Parathyroid adenoma (tissue), 2 donors: ENCODE results near the gene RAB40C.
A peak's percentile ranks its signal among the peaks of the same experiment; 100 is the strongest.

ENCODE experiments used
- H2AFZ ChIP-seq: fragments of 300-600 bp; sonication (generic); one replicate; pipeline ENCODE4 v1.7.0; 2017; ENCODE audit warnings: antibody characterized with exemption, mild to moderate bottlenecking
- H3K27ac ChIP-seq: fragments of 300-600 bp; sonication (generic); one replicate; pipeline ENCODE4 v1.7.0; 2017
- H3K27me3 ChIP-seq: fragments of 300-600 bp; sonication (generic); one replicate; pipeline ENCODE4 v1.7.0; 2017; ENCODE audit warnings: low read length; ENCODE audit not compliant: control insufficient read depth, insufficient read depth
- H3K36me3 ChIP-seq: fragments of 300-600 bp; sonication (generic); one replicate; pipeline ENCODE4 v1.7.0; 2017; ENCODE audit warnings: low read length; ENCODE audit not compliant: control insufficient read depth, insufficient read depth
- H3K4me1 ChIP-seq: fragments of 300-600 bp; sonication (generic); one replicate; pipeline ENCODE4 v1.7.0; 2017; ENCODE audit warnings: control low read depth
- H3K4me2 ChIP-seq: fragments of 300-600 bp; sonication (generic); one replicate; pipeline ENCODE4 v1.7.0; 2017; ENCODE audit warnings: low read length
- H3K4me3 ChIP-seq: fragments of 300-600 bp; sonication (generic); one replicate; pipeline ENCODE4 v1.7.0; 2017; ENCODE audit warnings: low read depth, low read length
- H3K79me2 ChIP-seq: fragments of 300-600 bp; sonication (generic); one replicate; pipeline ENCODE4 v1.7.0; 2017; ENCODE audit warnings: control low read depth
- H3K9ac ChIP-seq: fragments of 300-600 bp; sonication (generic); one replicate; pipeline ENCODE4 v1.7.0; 2017; ENCODE audit warnings: mild to moderate bottlenecking
- H3K9me3 ChIP-seq: fragments of 300-600 bp; sonication (generic); one replicate; pipeline ENCODE4 v1.7.0; 2017; ENCODE audit warnings: low read length; ENCODE audit not compliant: control insufficient read depth
- TF ChIP-seq, protein P1 (sequence below): fragments of 300-600 bp; sonication (generic); IDR thresholded peaks from one replicate; pipeline ENCODE4 v1.7.0; 2017; ENCODE audit warnings: antibody characterized with exemption, mild to moderate bottlenecking
- donor health status: primary hyperparathyroidism.

RAB40C gene

DNA sequence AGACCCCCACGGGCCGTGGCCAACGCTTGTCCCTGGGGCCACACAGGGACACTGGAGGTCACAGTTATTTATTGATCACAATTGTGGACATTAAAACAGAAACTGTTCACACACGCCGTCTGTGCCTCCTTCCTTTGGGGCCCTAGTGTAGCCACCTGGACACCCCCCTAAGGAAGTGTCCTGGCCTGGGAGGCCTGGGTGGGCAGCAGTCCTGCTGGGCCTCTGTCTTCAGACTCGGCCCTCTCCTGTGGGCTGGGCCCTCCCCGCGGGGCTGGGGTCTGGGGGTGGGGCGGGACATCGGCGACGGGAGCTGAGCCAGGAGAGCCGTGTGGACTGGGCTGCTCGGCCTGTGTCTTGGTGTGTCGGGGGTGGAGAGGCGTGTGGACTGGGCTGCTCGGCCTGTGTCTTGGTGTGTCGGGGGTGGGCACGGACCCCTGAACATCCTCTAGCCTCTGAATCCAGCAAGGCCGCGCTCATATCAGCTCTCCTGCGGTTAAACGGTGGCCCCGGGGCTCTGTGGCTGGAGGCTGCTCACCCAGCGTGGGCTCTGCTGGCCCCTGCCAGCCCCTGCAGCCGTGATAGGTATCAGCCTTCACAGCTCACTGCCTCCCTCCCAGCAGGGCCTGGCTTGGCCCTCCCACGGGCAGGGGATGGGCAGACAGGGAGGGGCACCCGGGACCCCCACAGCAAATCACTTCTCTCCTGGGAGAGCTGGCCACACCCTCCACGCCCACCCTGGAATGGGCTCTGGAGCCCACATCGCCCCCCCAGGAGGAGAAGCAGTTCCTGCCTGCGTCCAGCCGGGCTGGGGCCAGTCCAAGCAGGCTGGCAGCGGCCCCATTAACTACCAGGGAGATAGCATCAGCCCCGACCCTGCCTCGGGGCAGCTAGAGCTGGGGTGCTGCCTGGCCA is 24.2 kb upstream of the RAB40C start:
- Histone ChIP-seq H3K9me3 (no peaks in the 10 kb centered on the region), H3K36me3 (no peaks in the 10 kb centered on the region), H3K4me3 (peak overlapping the region; percentile 54), H3K4me2 (peak overlapping the region; percentile 78), H3K79me2 (peaks cover 3% of the 10 kb centered on the region), H3K9ac (peak overlapping the region; percentile 63), H3K27ac (peak overlapping the region; percentile 95), H3K4me1 (peaks cover 45% of the 10 kb centered on the region), H2AFZ (peak overlapping the region; percentile 75), H3K27me3 (no peaks in the 10 kb centered on the region)
- TF ChIP-seq, protein P1, sequence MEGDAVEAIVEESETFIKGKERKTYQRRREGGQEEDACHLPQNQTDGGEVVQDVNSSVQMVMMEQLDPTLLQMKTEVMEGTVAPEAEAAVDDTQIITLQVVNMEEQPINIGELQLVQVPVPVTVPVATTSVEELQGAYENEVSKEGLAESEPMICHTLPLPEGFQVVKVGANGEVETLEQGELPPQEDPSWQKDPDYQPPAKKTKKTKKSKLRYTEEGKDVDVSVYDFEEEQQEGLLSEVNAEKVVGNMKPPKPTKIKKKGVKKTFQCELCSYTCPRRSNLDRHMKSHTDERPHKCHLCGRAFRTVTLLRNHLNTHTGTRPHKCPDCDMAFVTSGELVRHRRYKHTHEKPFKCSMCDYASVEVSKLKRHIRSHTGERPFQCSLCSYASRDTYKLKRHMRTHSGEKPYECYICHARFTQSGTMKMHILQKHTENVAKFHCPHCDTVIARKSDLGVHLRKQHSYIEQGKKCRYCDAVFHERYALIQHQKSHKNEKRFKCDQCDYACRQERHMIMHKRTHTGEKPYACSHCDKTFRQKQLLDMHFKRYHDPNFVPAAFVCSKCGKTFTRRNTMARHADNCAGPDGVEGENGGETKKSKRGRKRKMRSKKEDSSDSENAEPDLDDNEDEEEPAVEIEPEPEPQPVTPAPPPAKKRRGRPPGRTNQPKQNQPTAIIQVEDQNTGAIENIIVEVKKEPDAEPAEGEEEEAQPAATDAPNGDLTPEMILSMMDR, result no peak

DNA sequence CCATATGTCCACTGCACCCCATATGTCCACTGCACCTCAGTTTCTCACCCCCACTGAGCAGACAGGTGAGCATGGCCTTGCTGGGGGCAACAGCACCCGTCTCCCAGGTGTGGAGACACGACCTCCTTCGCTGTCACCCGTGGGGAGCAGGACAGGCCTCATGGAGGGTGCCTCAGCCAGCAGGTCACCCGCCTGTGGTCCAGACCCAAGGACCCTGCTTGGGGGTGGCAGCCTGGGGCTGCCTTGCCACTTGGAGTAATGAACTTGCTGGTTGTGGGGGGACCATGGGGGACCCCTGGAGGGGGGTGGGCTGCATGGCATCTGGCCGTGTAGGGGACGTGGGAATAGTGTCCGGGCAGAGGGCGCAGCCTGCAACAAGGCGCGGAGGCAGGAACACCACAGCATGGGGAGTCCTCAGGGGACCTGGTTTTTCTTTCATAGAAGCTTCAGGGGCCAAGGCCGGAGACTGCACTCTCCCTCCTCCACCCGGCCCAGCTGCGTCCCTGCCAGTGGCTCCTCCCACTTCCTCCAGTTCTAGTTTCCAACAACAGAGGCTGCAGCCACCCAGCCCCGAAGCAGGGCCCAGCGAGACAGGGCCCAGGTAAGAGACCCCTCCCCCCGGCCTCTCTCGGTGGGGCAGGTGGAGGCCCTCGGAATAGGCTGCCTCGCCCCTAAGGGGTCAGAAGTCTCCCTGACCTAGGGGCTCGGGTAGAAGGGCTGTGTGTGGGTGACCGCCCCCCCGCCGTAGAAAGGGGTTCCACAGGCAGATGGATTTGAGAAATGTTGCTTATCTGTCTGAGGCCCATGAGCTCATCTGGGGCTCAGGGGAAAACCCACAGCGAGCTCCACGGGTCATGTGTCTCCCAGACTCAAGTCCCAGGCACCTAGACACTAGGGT is 23.1 kb upstream of the RAB40C start, which contains the start of gene NHLRC4:
NHLRC4 (plus strand) TSS at position 531 of the 898 bp plus-strand sequence. CDS start 1,043 bp downstream, outside the sequence.
- no peaks in the 10 kb centered on the region for H3K9me3 ChIP-seq
- H3K79me2 ChIP-seq, result peaks cover 3% of the 10 kb centered on the region
- no peaks in the 10 kb centered on the region for H3K36me3 ChIP-seq
- peak within 1 kb of the TSS; percentile 54 for H3K4me3 ChIP-seq
- H3K4me2 ChIP-seq, result peak within 1 kb of the TSS; percentile 78
- H3K4me1 ChIP-seq, result peaks cover 45% of the 10 kb centered on the region
- no peaks in the 10 kb centered on the region for H3K27me3 ChIP-seq
- H2AFZ ChIP-seq, result peak within 1 kb of the TSS; percentile 75
- H3K9ac ChIP-seq, result peak within 1 kb of the TSS; percentile 22
- peak within 1 kb of the TSS; percentile 95 for H3K27ac ChIP-seq
- TF ChIP-seq, protein P1, result no peak

DNA sequence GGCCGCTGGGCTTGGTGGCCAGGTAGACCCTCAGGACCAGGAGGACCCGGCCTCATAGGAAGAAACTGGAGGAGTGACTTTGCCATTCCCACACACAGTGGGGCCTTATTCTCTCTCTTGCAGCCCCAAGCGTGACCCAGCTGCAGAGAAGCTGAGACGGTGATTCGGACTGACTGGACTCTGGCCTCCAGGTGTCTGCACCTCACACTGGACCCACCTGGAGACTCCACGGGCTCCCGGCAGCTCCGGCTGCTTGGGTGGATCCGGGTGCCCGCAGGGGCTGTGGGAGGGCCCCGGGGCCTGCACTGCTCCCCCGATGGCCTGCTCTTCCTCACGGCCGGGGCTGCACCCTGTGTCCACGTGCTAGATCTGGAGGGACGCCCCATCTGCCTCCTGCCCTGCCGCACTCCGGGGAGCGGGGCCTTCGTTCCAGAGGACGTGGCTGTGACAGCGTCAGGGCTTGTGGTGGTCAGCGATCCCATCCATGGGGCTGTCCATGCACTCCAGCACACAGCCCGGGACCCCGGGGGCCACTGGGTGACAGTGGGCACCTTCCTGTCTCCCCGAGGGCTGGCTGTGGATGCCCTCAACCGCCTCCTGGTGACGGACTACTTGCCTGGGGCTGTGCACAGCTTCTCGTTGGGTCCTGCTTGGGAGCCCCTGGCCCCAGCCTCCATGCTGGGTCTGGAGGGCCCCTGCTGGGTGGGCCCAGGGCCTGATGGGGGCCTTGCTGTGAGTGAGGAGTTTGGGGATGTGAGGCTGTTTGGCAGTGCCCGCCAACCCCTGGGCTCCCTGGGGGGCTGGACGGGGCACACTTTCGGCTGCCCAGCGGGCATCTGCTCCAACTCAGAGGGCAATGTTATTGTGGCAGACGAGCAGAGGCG is 22.3 kb upstream of the RAB40C start:
- Histone ChIP-seq H3K9me3 (no peaks in the 10 kb centered on the region), H3K9ac (no peak overlapping the region), H3K27me3 (no peaks in the 10 kb centered on the region), H3K79me2 (peaks cover 3% of the 10 kb centered on the region), H3K4me2 (peak overlapping the region; percentile 78), H3K36me3 (no peaks in the 10 kb centered on the region), H2AFZ (peak overlapping the region; percentile 75), H3K27ac (peak overlapping the region; percentile 95), H3K4me1 (peaks cover 45% of the 10 kb centered on the region), H3K4me3 (peak overlapping the region; percentile 54)
- TF ChIP-seq, protein P1, result no peak

DNA sequence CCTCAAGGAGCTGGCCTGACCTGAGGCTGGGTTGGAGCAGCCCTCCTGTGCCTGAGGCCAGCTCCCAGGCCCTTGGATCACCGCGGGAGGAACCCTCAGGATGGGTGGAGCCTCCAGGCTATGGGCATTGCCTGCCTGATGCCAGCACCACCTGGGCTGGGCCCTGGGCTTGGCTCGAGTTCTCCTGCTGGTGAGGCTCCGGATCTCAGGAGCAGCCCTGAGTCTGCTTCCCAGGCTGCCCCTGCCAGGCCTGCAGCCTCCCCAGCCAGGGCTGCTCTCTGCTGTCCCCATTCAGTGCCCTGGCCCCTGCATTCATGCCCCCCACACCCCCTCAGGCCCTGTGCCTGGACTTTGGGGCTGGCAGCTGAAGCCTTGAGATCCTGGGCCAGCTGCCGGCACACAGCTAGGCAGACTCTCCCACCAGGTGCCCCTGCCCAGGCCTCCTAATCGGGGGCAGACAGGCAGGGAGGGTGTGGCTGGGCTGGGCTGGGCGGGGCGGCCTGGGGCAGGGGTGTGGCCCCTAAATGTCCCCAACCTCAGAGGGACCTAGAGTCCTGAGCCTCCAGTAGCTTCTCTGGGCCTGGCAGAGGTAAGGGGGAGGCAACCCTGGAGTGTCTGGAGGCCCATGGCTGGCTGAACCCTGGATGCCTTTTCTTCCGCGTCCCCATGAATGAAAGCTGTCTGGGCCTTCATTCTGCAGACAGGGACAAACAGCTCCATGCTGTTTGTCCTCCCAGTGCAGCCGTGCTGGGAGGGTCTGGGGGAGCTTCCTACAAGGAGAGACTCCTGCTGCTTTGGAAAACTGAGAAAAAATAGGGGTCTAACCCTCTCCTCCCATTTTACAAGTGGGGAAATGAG is 21.2 kb upstream of the RAB40C start:
- Histone ChIP-seq H3K9me3 (no peaks in the 10 kb centered on the region), H3K79me2 (peaks cover 3% of the 10 kb centered on the region), H3K4me1 (peaks cover 45% of the 10 kb centered on the region), H2AFZ (peak overlapping the region; percentile 91), H3K27ac (peak overlapping the region; percentile 95), H3K36me3 (no peaks in the 10 kb centered on the region), H3K9ac (no peak overlapping the region), H3K27me3 (no peaks in the 10 kb centered on the region), H3K4me2 (peak overlapping the region; percentile 79), H3K4me3 (no peak overlapping the region)
- TF ChIP-seq, protein P1, result no peak
